CMK (cell line): ENCODE measurements around the gene ARHGEF4.
"Not testable (repeated sequence)": the region's sequence is repeated elsewhere in the genome, so short reads cannot be mapped to it uniquely, and the experiment has no call there.

Experiments
- DNase-seq: peaks from one replicate; pipeline ENCODE4 v3.0.0-alpha.2; 2010; ENCODE audit warnings: low read depth

Gene ARHGEF4

GRCh38 chr2:131054488-131054887, 217.8 kb downstream of the ARHGEF4 start:
- DNase-seq: no peak

- DNase-seq: no peak
Measured at GRCh38 chr2:131055169-131056065, 218.7 kb downstream of the ARHGEF4 start.

- no peak for DNase-seq
Measured at GRCh38 chr2:131056204-131056931, 219.7 kb downstream of the ARHGEF4 start.

GRCh38 chr2:131056932-131057287, 220.2 kb downstream of the ARHGEF4 start:
- no peak for DNase-seq

GRCh38 chr2:131058214-131058843, 221.6 kb downstream of the ARHGEF4 start:
- no peak for DNase-seq

- no peak for DNase-seq
Measured at GRCh38 chr2:131058920-131059319, 222.2 kb downstream of the ARHGEF4 start.

GRCh38 chr2:131063501-131064283, 227.0 kb downstream of the ARHGEF4 start:
- DNase-seq: no peak

- DNase-seq: no peak
Measured at GRCh38 chr2:131064589-131065512, 228.1 kb downstream of the ARHGEF4 start.

GRCh38 chr2:131067465-131068125, 230.9 kb downstream of the ARHGEF4 start:
- no peak for DNase-seq

- DNase-seq: not testable (repeated sequence)
Measured at GRCh38 chr2:131068172-131068571, 231.5 kb downstream of the ARHGEF4 start.

- not testable (repeated sequence) for DNase-seq
Measured at GRCh38 chr2:131075578-131075977, 238.9 kb downstream of the ARHGEF4 start.

- DNase-seq: no peak
Measured at GRCh38 chr2:131076707-131077106, 240.0 kb downstream of the ARHGEF4 start.

GRCh38 chr2:131077182-131077846, 240.6 kb downstream of the ARHGEF4 start:
- DNase-seq: no peak

- no peak for DNase-seq
Measured at GRCh38 chr2:131077966-131078365, 241.3 kb downstream of the ARHGEF4 start.

GRCh38 chr2:131079931-131080330, 243.2 kb downstream of the ARHGEF4 start:
- not testable (repeated sequence) for DNase-seq

- DNase-seq: no peak
Measured at GRCh38 chr2:131081190-131081589, 244.5 kb downstream of the ARHGEF4 start.

- DNase-seq: no peak
Measured at GRCh38 chr2:131085646-131086045, 248.9 kb downstream of the ARHGEF4 start.

- DNase-seq: no peak
Measured at GRCh38 chr2:131092458-131093005, 255.8 kb downstream of the ARHGEF4 start.

GRCh38 chr2:131093006-131093695, 256.4 kb downstream of the ARHGEF4 start, which contains the start of gene FAM168B:
Gene FAM168B, minus strand, starts transcription at chr2:131093460. Its CDS starts 10,814 bp downstream, at chr2:131082646.
- peak; percentile 53 for DNase-seq
